Suprapubic skin (tissue), 4 donors: Measurements from ENCODE around the gene CRTAP. TPM values are rescaled to one million over a fixed set of nuclear protein-coding genes. Genes with fewer than 3 reads are reported as not detected.

ENCODE experiments used
- DNase-seq, 2 donors: peaks; one replicate each; pipeline ENCODE4 v3.0.0-alpha.2; 2019; ENCODE audit warnings: low spot score in 2 of 2
- H3K27ac ChIP-seq: fragments of 200-600 bp; sonication (generic); one replicate; pipeline ENCODE4 v1.5.1; 2019
- H3K27me3 ChIP-seq: fragments of 200-600 bp; sonication (generic); one replicate; pipeline ENCODE4 v1.5.1; 2019
- H3K36me3 ChIP-seq: fragments of 200-600 bp; sonication (generic); one replicate; pipeline ENCODE4 v1.5.1; 2019
- H3K4me1 ChIP-seq: fragments of 200-600 bp; sonication (generic); one replicate; pipeline ENCODE4 v1.5.1; 2019
- H3K4me3 ChIP-seq: fragments of 200-600 bp; sonication (generic); one replicate; pipeline ENCODE4 v1.5.1; 2019; ENCODE audit warnings: mild to moderate bottlenecking
- H3K9me3 ChIP-seq: fragments of 200-600 bp; sonication (generic); one replicate; pipeline ENCODE4 v1.5.1; 2019
- CTCF ChIP-seq, 2 donors: fragments of 200-600 bp in 1 of 2; fragments of 450-650 bp in 1 of 2; sonication (generic) in 1 of 2; IDR thresholded peaks; one replicate each; pipeline ENCODE4 v1.5.1; 2016 to 2019; ENCODE audit warnings: antibody characterized with exemption in 2 of 2, mild to moderate bottlenecking in 1 of 2, moderate library complexity in 1 of 2
- EP300 ChIP-seq: sonication (generic); formaldehyde crosslinking; IDR thresholded peaks from one replicate; pipeline ENCODE4 v1.6.1; 2017; ENCODE audit warnings: antibody characterized with exemption
- POLR2A ChIP-seq, 2 donors: fragments of 450-650 bp; IDR thresholded peaks; one replicate each; pipeline ENCODE4 v1.6.1; 2017; ENCODE audit warnings: antibody characterized with exemption in 2 of 2, mild to moderate bottlenecking in 2 of 2, moderate library complexity in 2 of 2
- POLR2AphosphoS5 ChIP-seq, 3 donors: sonication (generic); formaldehyde crosslinking; IDR thresholded peaks; one replicate each; pipeline ENCODE4 v1.6.1; 2017; ENCODE audit warnings: antibody characterized with exemption in 3 of 3
- WGBS: methylation state at CpG from one replicate; pipeline ENCODE4 v1.1.5; 2018; 5-methylcytosine and 5-hydroxymethylcytosine counted together
- total RNA-seq, 4 donors: library from RNA; depleted of rRNA; stranded (reverse); fragments of >200 nt; gene quantifications; one replicate each; pipeline ENCODE4 v1.1.0, GENCODE V29; 2016

CRTAP gene
- total RNA-seq, 4 donors from 2014 or later: 99.5 to 162 (median 135) TPM

GRCh38 chr3:33111581-33111980 lies 2.2 kb upstream of the CRTAP start:
- no peak for DNase-seq
- Histone ChIP-seq H3K9me3 (no peaks in the 10 kb centered on the region), H3K4me3 (no peak overlapping the region), H3K4me1 (peaks cover 24% of the 10 kb centered on the region), H3K27ac (no peak overlapping the region), H3K27me3 (no peaks in the 10 kb centered on the region), H3K36me3 (no peaks in the 10 kb centered on the region)
- 92% methylated on average over 8 of the region's 8 CpGs for WGBS
- TF ChIP-seq POLR2A (IDR thresholded peaks at IDR 0.05): no peak
- TF ChIP-seq CTCF (IDR thresholded peaks at IDR 0.05): no peak
- no peak for TF ChIP-seq POLR2AphosphoS5 (IDR thresholded peaks at IDR 0.05)
- TF ChIP-seq EP300: no peak

- H3K27ac ChIP-seq: peak overlapping the region; percentile 96
- no peaks in the 10 kb centered on the region for H3K27me3 ChIP-seq
- H3K36me3 ChIP-seq: peaks cover 6% of the 10 kb centered on the region
- peak overlapping the region; percentile 71 for H3K4me3 ChIP-seq
- no peak for DNase-seq
- peaks cover 35% of the 10 kb centered on the region for H3K4me1 ChIP-seq
- TF ChIP-seq POLR2AphosphoS5 (IDR thresholded peaks at IDR 0.05) (peak in 1 of 3 donors; percentile 2), POLR2A (IDR thresholded peaks at IDR 0.05) (no peak)
- 31% methylated on average over 10 of the region's 14 CpGs for WGBS
- H3K9me3 ChIP-seq: no peaks in the 10 kb centered on the region
Observed at GRCh38 chr3:33114622-33115023, 809 bp downstream of the CRTAP start.

GRCh38 chr3:33115024-33115768 lies 1.4 kb downstream of the CRTAP start:
- TF ChIP-seq POLR2AphosphoS5 (IDR thresholded peaks at IDR 0.05) (peak in 1 of 3 donors; percentile 18), POLR2A (IDR thresholded peaks at IDR 0.05) (no peak)

GRCh38 chr3:33117461-33117860 lies 3.6 kb downstream of the CRTAP start:
- Histone ChIP-seq H3K27me3 (no peaks in the 10 kb centered on the region), H3K4me3 (no peak overlapping the region), H3K9me3 (no peaks in the 10 kb centered on the region), H3K4me1 (peaks cover 35% of the 10 kb centered on the region), H3K27ac (no peak overlapping the region), H3K36me3 (peaks cover 23% of the 10 kb centered on the region)
- WGBS: 85% methylated on average over 3 of the region's 3 CpGs
- TF ChIP-seq EP300 (no peak), POLR2A (IDR thresholded peaks at IDR 0.05) (no peak), POLR2AphosphoS5 (IDR thresholded peaks at IDR 0.05) (no peak)
- DNase-seq: no peak

More at GRCh38 chr3:33115024-33115768, 1.4 kb downstream of the CRTAP start:
- H3K4me1 ChIP-seq: peaks cover 35% of the 10 kb centered on the region
- no peaks in the 10 kb centered on the region for H3K27me3 ChIP-seq
- peak; percentile 88 to 91 for DNase-seq
- peak overlapping the region; percentile 71 for H3K4me3 ChIP-seq
- H3K27ac ChIP-seq: peak overlapping the region; percentile 96
- H3K36me3 ChIP-seq: peaks cover 9% of the 10 kb centered on the region
- WGBS: 20% methylated on average over 13 of the region's 13 CpGs
- no peaks in the 10 kb centered on the region for H3K9me3 ChIP-seq

GRCh38 chr3:33119891-33120290 lies 6.1 kb downstream of the CRTAP start:
- Histone ChIP-seq H3K36me3 (peaks cover 44% of the 10 kb centered on the region), H3K4me1 (peaks cover 26% of the 10 kb centered on the region), H3K27me3 (no peaks in the 10 kb centered on the region), H3K4me3 (no peak overlapping the region), H3K27ac (no peak overlapping the region), H3K9me3 (no peaks in the 10 kb centered on the region)
- WGBS: 52% methylated on average over 3 of the region's 3 CpGs
- DNase-seq: no peak
- TF ChIP-seq CTCF (IDR thresholded peaks at IDR 0.05): no peak
- no peak for TF ChIP-seq EP300
- TF ChIP-seq POLR2AphosphoS5 (IDR thresholded peaks at IDR 0.05): no peak
- no peak for TF ChIP-seq POLR2A (IDR thresholded peaks at IDR 0.05)

GRCh38 chr3:33122991-33123390 lies 9.2 kb downstream of the CRTAP start:
- no peak overlapping the region for H3K4me3 ChIP-seq
- no peak overlapping the region for H3K27ac ChIP-seq
- 96% methylated on average over 5 of the region's 5 CpGs for WGBS
- no peaks in the 10 kb centered on the region for H3K27me3 ChIP-seq
- DNase-seq: no peak
- H3K4me1 ChIP-seq: no peaks in the 10 kb centered on the region
- no peaks in the 10 kb centered on the region for H3K9me3 ChIP-seq
- peaks cover 73% of the 10 kb centered on the region for H3K36me3 ChIP-seq
- TF ChIP-seq POLR2A (IDR thresholded peaks at IDR 0.05): no peak
- no peak for TF ChIP-seq POLR2AphosphoS5 (IDR thresholded peaks at IDR 0.05)
- TF ChIP-seq EP300: no peak
- TF ChIP-seq CTCF (IDR thresholded peaks at IDR 0.05): no peak
